ENCODE results near the gene FBXL19.

FBXL19 gene

GRCh38 chr16:30987581-30988190, 64.3 kb downstream of the FBXL19 start:
- DNase-seq, result no peak

- no peak for DNase-seq
These were observed 66.2 kb downstream of the FBXL19 start for GRCh38 chr16:30989469-30990047.

GRCh38 chr16:30990105-30990504, 66.7 kb downstream of the FBXL19 start:
- no peak for DNase-seq

- no peak for DNase-seq
These were observed 67.7 kb downstream of the FBXL19 start for GRCh38 chr16:30991052-30991451.

GRCh38 chr16:30992276-30992780, 69.0 kb downstream of the FBXL19 start:
- DNase-seq, result no peak

- DNase-seq, result peak; percentile 33
These were observed 69.8 kb downstream of the FBXL19 start for GRCh38 chr16:30992931-30993816.

GRCh38 chr16:30995927-30996323, 72.6 kb downstream of the FBXL19 start:
- no peak for DNase-seq

- no peak for DNase-seq
These were observed 73.1 kb downstream of the FBXL19 start for GRCh38 chr16:30996324-30996984.

- peak; percentile 75 for DNase-seq
These were observed 73.8 kb downstream of the FBXL19 start for GRCh38 chr16:30996985-30997724.

- no peak for DNase-seq
These were observed 74.6 kb downstream of the FBXL19 start for GRCh38 chr16:30997725-30998711.
